HEK293T (cell line): Measurements from ENCODE around the gene MYRFL.

Experiments
- CTCF ChIA-PET: fragments of 350-600 bp; formaldehyde crosslinking; extraction: SDS; loops from one replicate; lab custom pipeline; 2021; ENCODE audit warnings: antibody characterized with exemption, inconsistent platforms; lab: Yijun Ruan, JAX
- POLR2A ChIA-PET: fragments of 350-600 bp; formaldehyde crosslinking; extraction: SDS; loops from one replicate; lab custom pipeline; 2020; ENCODE audit warnings: antibody characterized with exemption, inconsistent platforms; lab: Yijun Ruan, JAX
- DNase-seq: peaks from one replicate; pipeline ENCODE4 v3.0.0; 2012; ENCODE audit warnings: mixed read lengths; ENCODE audit errors: extremely low spot score
- ARNT ChIP-seq: fragments of 450-650 bp; IDR thresholded peaks from 2 replicates; pipeline ENCODE4 v1.6.1; 2017; ENCODE audit warnings: mild to moderate bottlenecking
- BHLHE40 ChIP-seq: fragments of 450-650 bp; IDR thresholded peaks from 2 replicates; pipeline ENCODE4 v1.6.1; 2016; ENCODE audit warnings: mild to moderate bottlenecking, moderate library complexity, borderline replicate concordance
- CTBP1 ChIP-seq: fragments of 450-650 bp; IDR thresholded peaks from 2 replicates; pipeline ENCODE4 v1.6.1; 2016; ENCODE audit warnings: borderline replicate concordance
- ELF4 ChIP-seq: fragments of 450-650 bp; IDR thresholded peaks from 2 replicates; pipeline ENCODE4 v1.6.1; 2017; ENCODE audit warnings: antibody characterized with exemption
- FOXA1 ChIP-seq: fragments of 450-650 bp; IDR thresholded peaks from 2 replicates; pipeline ENCODE4 v1.6.1; 2016; ENCODE audit warnings: mild to moderate bottlenecking
- FOXK2 ChIP-seq: fragments of 450-650 bp; IDR thresholded peaks from 2 replicates; pipeline ENCODE4 v1.6.1; 2016; ENCODE audit warnings: mild to moderate bottlenecking
- FOXM1 ChIP-seq: fragments of 450-650 bp; IDR thresholded peaks from 2 replicates; pipeline ENCODE4 v1.6.1; 2017; ENCODE audit warnings: mild to moderate bottlenecking, borderline replicate concordance
- HDGF ChIP-seq: fragments of 450-650 bp; IDR thresholded peaks from 2 replicates; pipeline ENCODE4 v1.6.1; 2017; ENCODE audit warnings: antibody characterized with exemption, borderline replicate concordance
- L3MBTL2 ChIP-seq: fragments of 450-650 bp; conservative IDR thresholded peaks from 2 replicates; pipeline ENCODE4 v1.6.1; 2016; ENCODE audit warnings: mild to moderate bottlenecking
- LEF1 ChIP-seq: fragments of 450-650 bp; IDR thresholded peaks from 2 replicates; pipeline ENCODE4 v1.6.1; 2017; ENCODE audit warnings: mild to moderate bottlenecking, borderline replicate concordance
- NFRKB ChIP-seq: fragments of 450-650 bp; IDR thresholded peaks from 2 replicates; pipeline ENCODE4 v1.6.1; 2016; ENCODE audit warnings: mild to moderate bottlenecking, moderate library complexity
- SP1 ChIP-seq: fragments of 450-650 bp; IDR thresholded peaks from 2 replicates; pipeline ENCODE4 v1.6.1; 2017
- SUZ12 ChIP-seq: fragments of 450-650 bp; IDR thresholded peaks from 2 replicates; pipeline ENCODE4 v1.6.1; 2016; ENCODE audit warnings: mild to moderate bottlenecking
- TARDBP ChIP-seq: fragments of 450-650 bp; IDR thresholded peaks from 2 replicates; pipeline ENCODE4 v1.6.1; 2016
- ZNF384 ChIP-seq: fragments of 450-650 bp; IDR thresholded peaks from 2 replicates; pipeline ENCODE4 v1.6.1; 2016
- TF ChIP-seq, protein P1 (sequence below): fragments of 450-650 bp; IDR thresholded peaks from 2 replicates; pipeline ENCODE4 v1.6.1; 2016

The MYRFL gene

DNA sequence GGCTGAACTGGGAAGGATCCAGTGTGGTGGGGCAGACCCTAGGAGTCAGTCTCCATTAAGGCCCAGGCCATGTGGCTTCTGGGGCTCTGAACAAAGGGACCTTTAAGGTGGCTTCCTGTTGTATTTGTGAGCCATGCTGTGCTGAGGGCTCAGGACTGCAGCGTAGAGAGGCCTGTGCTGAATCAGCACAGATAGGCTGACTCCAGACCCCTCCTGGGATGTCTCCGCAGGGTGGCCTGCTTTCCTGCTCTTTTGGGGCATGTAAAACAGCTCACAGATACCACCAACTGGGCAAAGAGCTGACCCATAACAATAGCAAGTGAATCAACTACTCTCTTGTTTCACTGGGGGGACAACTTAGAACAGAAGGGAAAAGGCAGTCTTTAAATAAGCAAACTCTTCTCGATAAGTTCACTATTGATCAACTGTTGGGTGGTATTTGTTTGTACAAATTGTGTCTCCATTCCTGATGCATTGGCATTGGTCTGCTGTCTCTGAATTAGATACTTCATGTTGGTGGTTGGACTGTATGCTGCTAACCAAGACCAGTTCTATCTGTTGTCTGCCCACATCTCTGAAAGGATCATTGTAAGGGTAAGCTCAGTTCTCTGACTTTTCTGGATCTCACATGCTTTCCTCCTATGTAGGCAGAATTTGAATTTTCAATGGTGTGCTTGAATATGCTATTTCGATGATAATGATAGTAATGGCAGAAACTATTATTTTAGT lies 71.8 kb downstream of the MYRFL start:
- TF ChIP-seq HDGF = no peak
- TF ChIP-seq LEF1 = no peak
- TF ChIP-seq, protein P1, sequence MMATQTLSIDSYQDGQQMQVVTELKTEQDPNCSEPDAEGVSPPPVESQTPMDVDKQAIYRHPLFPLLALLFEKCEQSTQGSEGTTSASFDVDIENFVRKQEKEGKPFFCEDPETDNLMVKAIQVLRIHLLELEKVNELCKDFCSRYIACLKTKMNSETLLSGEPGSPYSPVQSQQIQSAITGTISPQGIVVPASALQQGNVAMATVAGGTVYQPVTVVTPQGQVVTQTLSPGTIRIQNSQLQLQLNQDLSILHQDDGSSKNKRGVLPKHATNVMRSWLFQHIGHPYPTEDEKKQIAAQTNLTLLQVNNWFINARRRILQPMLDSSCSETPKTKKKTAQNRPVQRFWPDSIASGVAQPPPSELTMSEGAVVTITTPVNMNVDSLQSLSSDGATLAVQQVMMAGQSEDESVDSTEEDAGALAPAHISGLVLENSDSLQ = no peak
- no peak for TF ChIP-seq FOXM1
- CTCF ChIA-PET = no interaction called here
- POLR2A ChIA-PET = no interaction called here
- DNase-seq = no peak

DNA sequence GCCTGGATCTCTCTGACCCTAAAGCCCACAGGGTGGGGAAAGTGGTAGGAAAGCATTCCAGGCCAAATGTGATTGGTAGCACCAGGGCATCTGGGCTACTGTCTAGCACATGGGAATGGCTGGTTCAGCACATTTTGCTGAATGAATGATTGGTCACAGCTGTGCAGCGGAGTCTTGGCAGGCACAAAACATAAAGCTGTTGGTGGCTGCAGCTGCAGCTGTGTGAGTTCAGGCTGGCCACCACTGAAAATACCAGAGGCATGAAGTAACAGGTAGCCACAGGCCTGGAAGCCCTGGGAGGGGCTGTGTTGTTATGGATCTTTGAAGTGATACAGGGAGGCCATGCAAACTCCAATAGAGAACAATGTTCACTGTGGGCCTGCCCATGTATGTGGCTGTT lies 72.7 kb downstream of the MYRFL start:
- TF ChIP-seq NFRKB (no peak), FOXM1 (no peak)
- POLR2A ChIA-PET = no interaction called here
- CTCF ChIA-PET = no interaction called here
- no peak for DNase-seq

DNA sequence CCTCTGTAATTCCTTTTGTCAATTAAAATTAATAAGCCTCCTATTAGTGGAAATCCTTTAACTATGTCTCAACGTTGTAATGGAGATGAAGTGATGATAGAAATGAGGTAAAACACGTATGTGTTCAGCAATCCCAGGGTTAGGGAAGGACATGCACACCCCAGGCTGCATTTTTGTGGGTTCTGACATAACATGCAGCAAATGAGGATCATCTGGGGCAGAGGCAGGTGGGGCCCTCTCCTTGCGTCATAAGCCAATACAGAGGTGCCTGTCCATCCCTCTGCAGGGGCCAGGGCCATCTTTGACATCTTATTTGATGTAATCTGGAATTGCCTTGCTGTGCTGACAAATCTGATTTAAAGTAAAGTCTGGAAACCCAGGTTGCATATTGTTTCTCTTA lies 73.2 kb downstream of the MYRFL start:
- CTCF ChIA-PET = interaction anchor here (0.6 kb wide), 1 partner anchor 685 kb away, joined by 3 read pairs; no protein-coding TSS in a partner anchor
- DNase-seq = no peak
- TF ChIP-seq L3MBTL2 = no peak
- TF ChIP-seq ZNF384 = no peak
- no peak for TF ChIP-seq BHLHE40
- TF ChIP-seq HDGF = no peak
- no peak for TF ChIP-seq FOXM1
- TF ChIP-seq LEF1 = no peak
- no peak for TF ChIP-seq FOXA1
- TF ChIP-seq, protein P1 = no peak
- TF ChIP-seq SUZ12 = no peak
- TF ChIP-seq NFRKB = no peak
- no peak for TF ChIP-seq CTBP1
- TF ChIP-seq TARDBP = no peak
- no peak for TF ChIP-seq ELF4
- TF ChIP-seq SP1 = no peak
- no peak for TF ChIP-seq ARNT
- TF ChIP-seq FOXK2 = no peak
- POLR2A ChIA-PET = no interaction called here

DNA sequence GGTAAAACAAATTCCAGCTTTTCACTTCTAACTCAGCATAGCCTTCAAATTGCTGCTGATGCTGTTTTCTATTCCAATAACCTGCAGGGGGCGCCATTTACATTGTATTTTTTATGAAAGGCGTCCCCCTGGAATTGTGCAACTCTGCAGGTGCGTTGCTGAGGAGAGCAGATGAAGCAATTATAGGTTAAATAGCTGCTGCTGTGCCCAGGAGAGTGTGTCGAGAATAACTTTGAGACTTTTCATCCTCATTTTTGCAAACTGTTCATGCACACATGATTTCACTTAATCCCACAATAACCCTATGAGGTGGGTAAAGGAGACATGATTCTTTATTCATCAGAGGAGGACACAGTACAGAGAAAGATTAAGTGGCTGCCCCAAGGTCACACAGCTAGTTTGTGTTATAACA lies 75.7 kb downstream of the MYRFL start:
- POLR2A ChIA-PET = interaction anchor here (0.8 kb wide), 1 partner anchor 342 kb away, joined by 3 read pairs; no protein-coding TSS in a partner anchor
- CTCF ChIA-PET = interaction anchor here (0.6 to 1.9 kb wide), 11 partner anchors 10 to 1133 kb away, joined by 3 to 7 read pairs (median 3); no protein-coding TSS in a partner anchor
- no peak for TF ChIP-seq CTBP1
- TF ChIP-seq FOXA1 = no peak
- no peak for TF ChIP-seq TARDBP
- no peak for TF ChIP-seq L3MBTL2
- TF ChIP-seq ZNF384 = no peak
- TF ChIP-seq BHLHE40 = no peak
- TF ChIP-seq FOXK2 = no peak
- TF ChIP-seq LEF1 = no peak
- TF ChIP-seq SP1 = no peak
- TF ChIP-seq, protein P1 = no peak
- TF ChIP-seq FOXM1 = no peak
- no peak for TF ChIP-seq HDGF
- TF ChIP-seq NFRKB = no peak
- TF ChIP-seq ARNT = no peak
- TF ChIP-seq ELF4 = no peak
- no peak for TF ChIP-seq SUZ12
- peak; percentile 60 for DNase-seq

DNA sequence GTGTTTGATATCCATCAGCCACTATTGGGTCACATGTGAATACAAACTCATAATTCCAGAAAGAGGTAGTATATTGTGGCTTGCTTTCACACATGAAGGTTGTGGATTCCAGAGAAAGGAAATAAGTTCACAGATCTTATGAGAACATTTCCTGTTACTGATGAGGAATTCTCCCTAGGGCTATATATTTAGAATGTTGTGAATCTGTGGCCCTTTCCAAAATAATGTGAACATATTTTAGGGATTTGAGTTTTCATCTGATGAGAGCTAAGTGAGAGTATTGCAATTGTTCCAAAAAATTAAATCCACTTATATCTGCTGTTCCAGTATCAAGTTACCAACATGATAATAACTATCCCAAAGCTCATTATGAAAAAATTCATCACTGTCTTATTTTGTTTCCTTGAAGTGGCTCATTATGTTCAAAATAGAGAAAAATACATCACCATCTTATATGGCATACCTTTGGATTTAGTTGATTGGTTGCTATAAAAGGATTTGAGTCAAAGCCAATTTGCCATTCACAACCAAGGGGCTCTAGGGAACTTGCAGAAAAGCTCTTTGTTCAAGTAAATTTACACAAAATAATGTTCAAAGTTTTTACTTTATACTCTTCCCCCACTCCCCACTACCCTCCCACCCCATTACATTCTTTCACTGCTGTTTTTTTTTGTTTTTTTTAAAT lies 76.3 kb downstream of the MYRFL start:
- ChIA-PET CTCF (interaction anchor here (0.6 to 1.9 kb wide), 6 partner anchors 10 to 873 kb away, joined by 3 to 7 read pairs (median 3); no protein-coding TSS in a partner anchor), POLR2A (no interaction called here)
- no peak for DNase-seq

DNA sequence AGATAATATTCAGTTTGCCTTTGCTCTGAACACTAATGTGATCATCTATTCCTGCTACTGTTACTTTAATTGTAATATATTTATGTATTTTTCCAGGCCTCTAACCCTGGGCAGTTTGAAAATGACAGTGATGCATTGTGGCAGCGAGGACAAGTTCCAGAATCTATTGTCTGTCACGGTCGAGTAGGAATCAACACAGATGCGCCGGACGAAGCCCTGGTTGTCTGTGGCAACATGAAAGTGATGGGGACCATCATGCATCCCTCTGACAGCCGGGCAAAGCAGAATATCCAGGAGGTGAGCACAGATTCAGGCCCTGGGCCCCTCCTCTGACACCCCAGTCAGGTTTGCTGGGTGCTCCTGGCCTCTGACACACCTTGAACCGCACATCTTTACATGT lies 78.5 kb downstream of the MYRFL start:
- no peak for DNase-seq
- ChIA-PET POLR2A (no interaction called here), CTCF (no interaction called here)
- TF ChIP-seq FOXA1 = no peak

More for the DNA sequence above, 76.3 kb downstream of the MYRFL start:
- TF ChIP-seq FOXM1 (no peak), CTBP1 (no peak), ARNT (no peak), ELF4 (no peak), ZNF384 (no peak)

DNA sequence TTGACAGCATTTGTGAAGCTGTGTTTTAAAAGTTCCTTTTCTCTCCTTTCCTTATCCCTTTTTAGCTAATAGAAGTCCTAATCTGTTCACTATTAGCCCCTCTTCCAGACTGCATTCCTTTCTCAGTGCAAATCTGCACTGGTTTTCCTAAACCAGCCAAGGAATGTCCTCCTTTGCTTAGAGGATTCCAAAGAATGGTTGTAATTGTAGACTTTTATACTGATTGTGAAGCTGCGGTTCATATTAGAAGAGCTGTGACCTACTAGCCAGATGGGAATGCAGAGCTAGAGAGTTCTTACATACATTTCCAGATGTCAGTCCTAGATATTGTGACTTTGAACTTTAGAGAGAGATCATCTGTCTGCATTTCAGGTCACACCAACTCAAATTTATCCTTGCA lies 79.8 kb downstream of the MYRFL start:
- POLR2A ChIA-PET = interaction anchor here (0.6 kb wide), 1 partner anchor 181 kb away, joined by 3 read pairs; no protein-coding TSS in a partner anchor
- no peak for TF ChIP-seq FOXM1
- TF ChIP-seq LEF1 = no peak
- no peak for TF ChIP-seq FOXA1
- TF ChIP-seq CTBP1 = no peak
- CTCF ChIA-PET = interaction anchor here (0.9 kb wide), 1 partner anchor 672 kb away, joined by 4 read pairs; no protein-coding TSS in a partner anchor
- no peak for DNase-seq
